Fibroblast of lung (primary cell): ENCODE data around the gene NAGPA. TPM values are rescaled to one million over a fixed set of nuclear protein-coding genes. Genes with fewer than 3 reads are reported as not detected.

ENCODE experiments used
- DNase-seq, 2 donors: peaks; one replicate each; pipeline versions ENCODE4 v3.0.0 to v3.0.0-alpha.2; 2010; ENCODE audit warnings: low read depth in 2 of 2
- H2AFZ ChIP-seq: 2 replicates; pipeline ENCODE4 v1.5.1; 2012; ENCODE audit warnings: low read length, control low read depth, inconsistent platforms
- H3K27ac ChIP-seq: 2 replicates; pipeline ENCODE4 v1.5.1; 2011; ENCODE audit warnings: low read length, control low read depth; ENCODE audit not compliant: insufficient read depth
- H3K27me3 ChIP-seq: 2 replicates; pipeline ENCODE4 v1.5.1; 2011; ENCODE audit warnings: mild to moderate bottlenecking, low read length; ENCODE audit not compliant: control insufficient read depth, insufficient read depth
- H3K36me3 ChIP-seq: 2 replicates; pipeline ENCODE4 v1.5.1; 2011; ENCODE audit warnings: low read length; ENCODE audit not compliant: control insufficient read depth, insufficient read depth
- H3K4me1 ChIP-seq: 2 replicates; pipeline ENCODE4 v1.5.1; 2011; ENCODE audit warnings: low read length; ENCODE audit not compliant: control insufficient read depth, insufficient read depth; ENCODE audit errors: extremely low read depth
- H3K4me2 ChIP-seq: 2 replicates; pipeline ENCODE4 v1.5.1; 2011; ENCODE audit warnings: low read length, control low read depth; ENCODE audit not compliant: insufficient read depth; ENCODE audit errors: extremely low read depth
- H3K4me3 ChIP-seq, 4 experiments: fragments of 200-600 bp in 1 of 4; sonication (generic) in 1 of 4; replicated peaks in 1 of 4; 2 replicates each; pipeline ENCODE4 v1.5.1; 2011 to 2016; ENCODE audit warnings: low read length in 4 of 4, low read depth in 3 of 4, mild to moderate bottlenecking in 3 of 4, control low read depth in 2 of 4, inconsistent platforms in 1 of 4, mixed read lengths in 1 of 4; ENCODE audit not compliant: insufficient read depth in 1 of 4; ENCODE audit errors: control extremely low read depth in 1 of 4
- H3K79me2 ChIP-seq: 2 replicates; pipeline ENCODE4 v1.5.1; 2012; ENCODE audit warnings: mild to moderate bottlenecking, low read length, inconsistent platforms; ENCODE audit not compliant: control insufficient read depth, insufficient read depth
- H3K9ac ChIP-seq: 2 replicates; pipeline ENCODE4 v1.5.1; 2011; ENCODE audit warnings: mild to moderate bottlenecking, low read length, control low read depth; ENCODE audit not compliant: insufficient read depth
- H3K9me3 ChIP-seq: 2 replicates; pipeline ENCODE4 v1.5.1; 2012; ENCODE audit warnings: low read depth, low read length; ENCODE audit not compliant: control insufficient read depth, insufficient read depth
- H4K20me1 ChIP-seq: 2 replicates; pipeline ENCODE4 v1.5.1; 2011; ENCODE audit warnings: low read length; ENCODE audit not compliant: control insufficient read depth, insufficient read depth; ENCODE audit errors: extremely low read depth
- CTCF ChIP-seq, 2 donors: IDR thresholded peaks in 1 of 2; conservative IDR thresholded peaks in 1 of 2; 1 replicate in 1 of 2; 2 replicates in 1 of 2; pipeline ENCODE4 v1.5.1; 2011 to 2012; ENCODE audit warnings: low read length in 2 of 2, control low read depth in 1 of 2, inconsistent platforms in 1 of 2, low read depth in 1 of 2, mild to moderate bottlenecking in 1 of 2
- EZH2 ChIP-seq: IDR thresholded peaks from 2 replicates; pipeline ENCODE4 v1.5.1; 2012; ENCODE audit warnings: low read length, control low read depth, mild to moderate bottlenecking; ENCODE audit errors: missing control alignments
- polyA plus RNA-seq, 2 donors: library from polyadenylated mRNA; depleted of rRNA in 1 of 2; stranded (reverse) in 1 of 2; unstranded in 1 of 2; fragments of >200 nt; gene quantifications; 2 replicates each; pipeline ENCODE4 v1.2.1, GENCODE V29; 2011 to 2012; ENCODE audit warnings: missing spikeins in 1 of 2
- total RNA-seq: library from RNA; depleted of rRNA; stranded (reverse); fragments of >200 nt; gene quantifications from 2 replicates; pipeline ENCODE4 v1.2.1, GENCODE V29; 2014

Gene NAGPA
- total and polyA plus RNA-seq, 2 donors (not counting 1 experiment from before 2014, with no cell fraction given), result 9.7 to 17.7 TPM

DNA sequence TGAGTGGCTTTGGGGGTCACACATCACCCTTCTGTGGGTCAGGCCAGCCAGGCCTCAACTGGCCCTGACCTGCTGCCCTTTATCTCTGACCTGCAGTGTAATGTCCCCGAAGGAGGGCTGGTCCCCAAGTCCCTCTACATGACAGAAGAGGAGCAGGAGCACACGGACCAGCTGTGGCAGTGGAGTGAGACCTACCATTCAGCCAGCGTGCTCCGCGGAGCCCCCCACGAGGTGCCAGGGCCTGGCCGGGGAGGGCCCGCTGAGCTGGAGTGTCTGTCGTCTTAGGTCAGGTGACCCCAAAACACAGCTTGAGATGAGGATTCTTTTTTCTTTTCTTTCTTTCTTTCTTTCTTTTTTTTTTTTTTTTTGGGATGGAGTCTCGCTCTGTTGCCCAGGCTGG lies 26.5 kb downstream of the NAGPA start:
- H2AFZ ChIP-seq, result no peak overlapping the region
- no peaks in the 10 kb centered on the region for H3K9me3 ChIP-seq
- no peaks in the 10 kb centered on the region for H3K79me2 ChIP-seq
- H3K4me2 ChIP-seq, result no peak overlapping the region
- H4K20me1 ChIP-seq, result no peaks in the 10 kb centered on the region
- no peak overlapping the region for H3K27ac ChIP-seq
- peaks cover 11% of the 10 kb centered on the region for H3K27me3 ChIP-seq
- no peaks in the 10 kb centered on the region for H3K36me3 ChIP-seq
- no peak overlapping the region for H3K4me3 ChIP-seq
- no peak for DNase-seq
- H3K9ac ChIP-seq, result no peak overlapping the region
- no peaks in the 10 kb centered on the region for H3K4me1 ChIP-seq
- no peak for TF ChIP-seq CTCF (conservative IDR thresholded peaks at IDR 0.05 in 1 of 2, IDR thresholded peaks at IDR 0.05 in 1 of 2; ENCODE audit: low read depth in 1 of 2, low read length in 2 of 2)
- no peak for TF ChIP-seq EZH2

GRCh38 chr16:5006348-5007193 lies 27.2 kb downstream of the NAGPA start:
- H3K36me3 ChIP-seq, result no peaks in the 10 kb centered on the region
- no peak overlapping the region for H2AFZ ChIP-seq
- TF ChIP-seq CTCF (conservative IDR thresholded peaks at IDR 0.05 in 1 of 2, IDR thresholded peaks at IDR 0.05 in 1 of 2; ENCODE audit: low read depth in 1 of 2, low read length in 2 of 2) (no peak), EZH2 (no peak)
- H3K4me2 ChIP-seq, result no peak overlapping the region
- H3K4me1 ChIP-seq, result no peaks in the 10 kb centered on the region
- H4K20me1 ChIP-seq, result no peaks in the 10 kb centered on the region
- no peak overlapping the region for H3K27ac ChIP-seq
- H3K9ac ChIP-seq, result no peak overlapping the region
- no peaks in the 10 kb centered on the region for H3K9me3 ChIP-seq
- peaks cover 11% of the 10 kb centered on the region for H3K27me3 ChIP-seq
- no peak overlapping the region for H3K4me3 ChIP-seq
- no peaks in the 10 kb centered on the region for H3K79me2 ChIP-seq
- no peak for DNase-seq

DNA sequence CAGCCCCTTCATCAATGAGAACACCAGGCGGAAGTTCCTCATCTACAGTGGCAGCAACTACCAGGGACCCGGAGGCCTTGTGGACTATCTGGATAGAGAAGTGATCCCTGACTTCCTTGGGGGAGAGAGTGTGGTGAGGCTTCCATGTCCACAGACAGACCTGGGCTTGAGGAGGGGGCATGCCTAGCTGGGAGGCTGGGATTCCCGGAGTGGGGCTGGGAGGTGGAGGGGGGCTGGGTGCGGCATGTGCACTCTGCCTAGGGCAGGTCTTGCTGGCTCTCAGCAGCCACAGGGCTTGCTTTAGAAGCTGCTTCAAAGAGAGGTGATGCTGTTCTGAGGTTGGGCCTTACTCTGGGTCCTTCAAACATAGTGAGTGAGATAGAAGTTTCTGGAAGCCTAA lies 27.8 kb downstream of the NAGPA start:
- Histone ChIP-seq H3K4me2 (no peak overlapping the region), H3K9me3 (no peaks in the 10 kb centered on the region), H4K20me1 (no peaks in the 10 kb centered on the region), H3K36me3 (no peaks in the 10 kb centered on the region), H3K9ac (no peak overlapping the region), H2AFZ (no peak overlapping the region), H3K79me2 (no peaks in the 10 kb centered on the region), H3K4me1 (no peaks in the 10 kb centered on the region), H3K27me3 (peaks cover 9% of the 10 kb centered on the region), H3K27ac (no peak overlapping the region), H3K4me3 (no peak overlapping the region)
- TF ChIP-seq EZH2, result no peak
- no peak for TF ChIP-seq CTCF (conservative IDR thresholded peaks at IDR 0.05 in 1 of 2, IDR thresholded peaks at IDR 0.05 in 1 of 2; ENCODE audit: low read depth in 1 of 2, low read length in 2 of 2)
- DNase-seq, result no peak
